HG02798 (cell line): ENCODE results near the gene ACSF2.
"Not testable (repeated sequence)": the region's sequence is repeated elsewhere in the genome, so short reads cannot be mapped to it uniquely, and the experiment has no call there.

ENCODE experiments used
- ATAC-seq: cut with Tn5 transposase; IDR thresholded peaks from one replicate; pipeline ENCODE4 v1.9.1; 2021; ENCODE audit warnings: mild to moderate bottlenecking; ENCODE audit not compliant: unreplicated experiment, poor library complexity

Gene ACSF2

DNA sequence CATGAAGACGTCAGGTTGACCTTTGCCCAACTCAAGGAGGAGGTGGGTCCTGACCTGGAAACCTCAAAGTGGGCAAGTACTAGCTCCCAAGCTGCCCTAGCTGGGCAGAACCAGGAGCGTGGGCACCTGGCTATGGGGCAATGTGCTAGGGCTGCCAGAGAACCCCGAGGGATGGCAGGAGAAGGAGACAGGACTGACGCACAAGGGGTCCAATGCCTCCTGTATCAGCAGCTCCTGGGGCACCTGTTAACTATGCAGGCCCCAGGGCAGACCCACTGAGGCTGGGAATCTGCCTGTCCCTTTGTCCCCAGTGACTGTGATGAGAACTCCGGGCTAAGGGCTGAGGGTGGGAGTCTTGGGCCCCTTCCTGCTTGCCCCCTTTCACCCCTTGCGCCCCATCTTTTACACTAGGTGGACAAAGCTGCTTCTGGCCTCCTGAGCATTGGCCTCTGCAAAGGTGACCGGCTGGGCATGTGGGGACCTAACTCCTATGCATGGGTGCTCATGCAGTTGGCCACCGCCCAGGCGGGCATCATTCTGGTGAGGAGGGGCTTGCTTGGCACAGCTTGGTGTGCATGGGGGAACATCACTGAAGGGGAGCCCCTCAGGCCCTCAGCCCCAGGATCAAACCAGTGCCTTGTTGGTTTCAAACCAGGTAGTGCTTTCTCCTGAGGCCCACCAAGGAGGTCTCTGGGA lies 35.0 kb downstream of the ACSF2 start:
- no peak for ATAC-seq

DNA sequence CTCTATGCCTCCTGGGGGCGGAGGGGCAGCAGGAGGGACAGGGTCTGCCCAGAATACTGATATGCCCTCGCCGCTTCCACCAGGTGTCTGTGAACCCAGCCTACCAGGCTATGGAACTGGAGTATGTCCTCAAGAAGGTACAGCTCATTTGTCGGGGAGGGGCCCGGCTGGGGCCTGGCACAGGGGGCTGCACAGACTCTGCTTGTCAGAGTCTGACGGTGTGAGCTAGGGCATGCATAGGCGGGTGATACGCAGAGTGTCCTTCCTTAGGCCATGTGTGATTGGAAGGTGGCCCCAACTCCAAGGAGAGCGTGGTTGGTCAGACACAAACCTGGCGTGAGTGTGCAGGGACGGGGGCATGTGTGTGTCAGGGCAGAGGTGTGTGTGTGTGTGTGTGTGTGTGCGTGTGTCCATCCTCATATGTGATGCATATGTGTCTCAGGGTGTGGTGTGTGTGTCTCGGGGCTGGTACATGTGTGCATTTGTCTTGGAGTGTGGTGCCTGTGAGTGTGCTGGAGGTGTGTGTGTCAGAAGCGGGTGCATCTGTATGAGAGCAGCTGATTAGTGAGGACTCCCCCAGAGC lies 35.6 kb downstream of the ACSF2 start:
- ATAC-seq: no peak

DNA sequence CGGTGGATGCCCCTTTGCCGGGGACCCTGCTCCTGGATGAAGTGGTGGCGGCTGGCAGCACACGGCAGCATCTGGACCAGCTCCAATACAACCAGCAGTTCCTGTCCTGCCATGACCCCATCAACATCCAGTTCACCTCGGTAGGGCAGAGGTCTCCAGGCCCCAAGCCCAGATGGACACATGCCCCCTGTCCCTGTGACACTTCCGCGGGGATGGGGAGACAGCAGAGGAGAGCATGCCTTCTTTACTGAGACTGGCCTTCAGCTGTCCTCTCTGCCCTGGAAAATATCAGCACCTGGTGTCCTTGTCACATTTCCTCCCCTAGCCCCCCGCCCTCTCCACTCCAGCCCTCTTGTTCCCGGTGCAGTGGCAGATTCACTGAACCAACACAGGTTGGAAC lies 36.4 kb downstream of the ACSF2 start:
- ATAC-seq: no peak

DNA sequence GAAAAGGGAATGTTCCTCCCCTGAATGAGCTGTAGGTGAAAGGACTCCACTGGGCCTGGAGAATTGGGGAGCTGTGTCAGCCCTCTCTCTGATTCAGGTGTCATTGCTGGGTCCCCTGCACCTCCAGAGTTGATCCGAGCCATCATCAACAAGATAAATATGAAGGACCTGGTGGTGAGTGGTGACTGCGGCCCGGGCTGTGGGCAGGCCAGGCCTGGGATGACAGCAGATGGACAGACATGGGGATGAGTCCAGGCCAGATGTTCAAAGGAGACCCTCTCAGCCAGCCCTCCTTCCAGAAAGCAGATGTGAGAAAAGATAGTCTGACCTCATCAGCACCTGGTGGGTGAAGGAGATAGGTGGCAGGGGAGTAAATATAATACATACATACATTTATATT lies 38.1 kb downstream of the ACSF2 start:
- ATAC-seq: no peak

DNA sequence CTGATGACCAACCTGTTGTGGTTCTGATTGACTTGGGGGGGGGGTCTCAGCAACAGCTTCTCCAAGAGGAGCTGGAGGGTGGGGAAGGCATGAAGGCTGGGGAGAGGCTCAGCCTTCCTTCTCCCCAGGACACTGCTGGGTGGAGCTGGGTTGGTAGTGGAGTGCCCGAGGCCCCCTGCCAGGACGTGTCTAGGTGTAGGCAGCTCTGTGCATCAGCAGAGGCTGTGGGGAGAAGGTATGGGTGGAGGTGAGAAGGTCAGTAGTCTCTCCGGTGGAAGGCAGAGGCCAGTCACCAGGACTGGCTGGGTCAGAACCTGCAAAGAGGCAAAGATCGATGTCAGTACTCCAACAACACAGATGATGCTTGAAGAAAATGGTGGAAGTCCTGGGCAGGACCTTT lies 38.7 kb downstream of the ACSF2 start:
- ATAC-seq: no peak

DNA sequence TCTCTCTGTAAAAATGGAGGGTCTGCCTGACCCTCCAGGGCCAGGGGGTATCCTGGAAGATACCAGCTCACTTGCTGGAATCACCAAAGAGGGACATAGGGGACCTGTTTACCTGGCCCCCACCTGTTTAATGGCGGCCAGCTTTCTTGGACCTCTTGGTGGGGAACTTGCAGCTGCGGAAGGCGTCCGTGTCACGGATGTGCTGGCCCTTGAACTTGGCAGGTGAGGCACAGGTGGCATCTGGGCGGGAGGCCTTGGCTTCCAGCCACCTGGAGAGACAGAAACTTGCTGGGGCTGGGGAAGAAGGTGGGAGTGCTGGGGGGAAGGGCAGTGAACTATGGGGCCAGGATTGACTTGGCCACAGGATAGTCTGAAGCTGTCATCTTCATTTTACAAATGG lies 39.2 kb downstream of the ACSF2 start:
- ATAC-seq: no peak

DNA sequence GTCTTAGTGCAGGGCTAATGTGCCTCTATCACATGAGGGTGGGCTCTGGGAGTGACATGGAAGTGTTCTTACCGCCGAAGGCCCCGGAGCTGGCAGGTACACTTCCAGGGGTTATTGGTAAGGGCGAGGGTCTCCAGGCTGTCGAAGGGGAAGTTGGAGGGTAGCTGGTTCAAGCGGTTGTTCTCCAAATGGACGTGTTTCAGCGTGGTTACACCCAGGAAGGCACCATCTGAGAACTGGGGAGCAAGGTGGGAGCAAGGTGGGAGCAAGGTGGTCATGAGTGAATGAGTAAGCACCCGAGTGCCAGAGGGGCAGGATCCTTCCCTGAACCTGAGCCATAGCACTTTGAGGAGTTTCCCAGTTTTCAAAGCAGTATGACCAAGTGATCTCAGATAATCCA lies 39.6 kb downstream of the ACSF2 start:
- ATAC-seq: no peak

DNA sequence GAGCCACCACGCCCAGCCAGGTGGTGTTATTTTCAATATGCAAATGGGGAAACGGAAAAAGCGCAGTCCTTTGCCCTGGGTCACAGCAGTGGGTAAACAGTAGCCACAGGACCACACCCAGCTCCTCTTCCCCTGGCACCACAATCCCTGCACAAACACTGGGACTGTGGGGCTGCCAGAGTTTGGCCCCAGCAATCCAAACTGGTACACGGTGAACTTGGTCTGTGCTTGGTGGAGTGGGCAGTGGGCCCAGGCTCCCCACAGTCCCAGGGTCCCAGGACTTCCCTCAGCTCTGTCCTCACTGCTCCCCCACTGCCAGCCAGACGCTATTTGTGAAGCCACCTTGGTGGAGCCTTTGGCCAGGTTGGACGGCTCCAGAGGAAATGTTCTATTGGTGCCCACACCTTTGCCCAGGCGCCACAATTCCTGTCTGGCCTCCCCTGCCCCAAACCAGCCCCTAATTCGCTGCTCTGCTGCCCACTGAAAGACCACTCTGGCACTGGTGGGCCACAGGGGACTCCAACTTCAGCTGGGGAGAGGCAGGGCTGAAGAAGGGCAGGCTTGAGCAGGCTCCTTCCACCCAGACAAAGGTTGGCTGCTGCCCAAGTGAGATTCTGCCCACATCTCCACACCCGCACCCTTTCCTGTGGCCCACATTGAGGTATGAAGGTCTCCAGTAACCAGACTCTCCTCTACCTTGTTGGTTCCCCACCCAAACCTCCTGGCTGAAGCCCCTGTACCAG lies 40.5 kb downstream of the ACSF2 start:
- no peak for ATAC-seq

DNA sequence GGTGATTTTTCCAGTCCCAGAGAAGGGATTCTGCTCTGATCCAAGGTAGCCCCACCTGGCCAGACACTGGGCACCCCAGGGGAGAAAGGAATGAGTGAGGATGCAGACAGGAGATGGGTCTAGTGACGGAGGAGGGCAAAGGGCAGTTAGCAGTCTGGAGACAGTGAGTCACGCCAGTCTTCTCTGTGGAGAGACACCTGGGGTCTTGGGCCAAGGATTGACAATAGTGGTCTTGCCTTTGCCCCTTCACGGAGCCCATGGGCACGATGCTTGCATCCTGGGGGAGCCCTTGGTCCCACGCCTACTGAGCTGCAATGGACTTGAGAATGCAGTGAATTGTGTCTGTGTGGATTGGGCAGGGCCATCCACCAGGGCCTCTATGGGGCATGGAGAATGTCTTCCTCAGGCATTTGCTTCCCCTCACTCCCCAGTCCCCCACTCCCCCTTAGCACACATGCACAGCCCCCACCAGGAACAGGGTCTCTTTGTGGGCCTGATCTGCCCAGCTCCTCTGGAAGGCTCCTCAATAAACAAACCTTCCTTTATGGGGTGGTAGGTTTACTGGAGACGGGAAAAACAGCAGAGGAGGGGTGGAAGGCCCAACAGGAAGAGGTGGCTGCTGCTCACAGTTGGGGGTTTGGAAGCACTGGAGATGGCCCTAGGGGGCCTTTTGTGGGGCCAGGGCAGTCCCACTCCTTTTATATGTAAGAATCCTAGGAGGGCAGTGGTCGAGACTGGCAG lies 41.3 kb downstream of the ACSF2 start:
- ATAC-seq: no peak

DNA sequence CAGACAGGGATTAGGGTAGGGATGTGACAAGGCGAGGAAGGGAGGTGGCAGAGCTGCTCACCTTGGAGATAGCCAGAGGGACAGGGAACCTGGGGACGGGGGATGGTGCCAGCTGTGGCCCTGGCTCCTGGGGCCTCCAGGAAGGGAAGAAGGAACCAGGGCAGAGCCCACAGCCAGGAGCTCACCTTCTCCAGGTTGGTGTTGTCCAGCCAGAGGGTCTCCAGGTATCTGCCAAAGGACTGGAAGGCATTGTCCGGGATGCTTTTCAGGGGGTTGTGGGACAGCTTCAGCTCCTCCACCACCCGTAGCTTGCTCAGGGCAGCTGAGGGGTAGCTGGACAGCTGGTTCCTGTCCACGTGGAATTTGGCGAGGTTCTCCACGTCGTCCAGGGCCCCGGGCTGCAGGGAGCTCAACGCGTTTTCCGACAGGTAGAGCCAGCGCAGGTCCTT lies 41.9 kb downstream of the ACSF2 start:
- no peak for ATAC-seq

DNA sequence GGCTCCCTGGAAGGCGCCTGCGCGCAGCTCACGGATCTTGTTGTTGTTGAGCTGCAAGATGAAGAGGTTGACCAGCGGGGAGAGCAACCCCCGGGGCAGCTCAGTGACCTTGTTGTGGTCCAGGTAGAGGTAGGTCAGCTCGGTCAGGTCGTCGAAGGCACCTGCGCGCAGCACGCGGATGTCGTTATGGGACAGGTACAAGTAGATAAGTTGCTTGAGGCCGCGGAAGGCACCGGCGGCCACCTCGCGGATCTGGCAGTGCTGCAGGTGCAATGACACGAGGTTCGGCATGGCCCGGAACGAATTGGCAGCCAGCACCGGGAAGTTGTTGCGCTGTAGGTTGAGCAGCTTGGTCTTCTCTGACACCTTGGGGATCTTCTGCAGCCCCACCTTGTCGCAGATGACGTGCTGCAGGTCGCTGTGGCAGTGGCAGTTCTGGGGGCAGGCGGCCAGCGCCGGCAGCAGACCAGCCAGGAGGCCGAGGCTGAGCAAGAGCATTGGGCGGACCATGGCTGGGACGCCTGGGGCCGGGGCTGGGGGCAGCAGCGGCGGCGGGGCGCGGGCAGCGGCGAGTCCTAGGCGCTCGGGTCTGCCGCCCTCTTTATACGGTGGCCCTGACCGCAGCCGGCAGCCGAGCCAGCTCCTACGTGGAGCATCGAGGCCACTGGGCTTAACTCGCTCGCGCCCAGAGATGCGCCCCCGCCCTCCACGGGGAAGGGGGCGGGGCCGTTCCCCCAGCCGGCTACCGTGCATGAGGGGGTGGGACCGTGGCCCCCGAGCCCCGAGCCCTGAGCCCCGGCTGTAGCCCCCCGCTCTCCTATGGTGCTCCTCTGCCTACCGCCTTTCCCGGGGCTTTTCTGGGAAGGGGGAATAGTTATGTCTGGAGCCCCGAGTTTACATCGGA lies 42.5 kb downstream of the ACSF2 start, which contains the start of gene CHAD:
CHAD (minus strand) TSS at position 577 of the 904 bp plus-strand sequence; CDS start at position 510, 67 bp downstream.
- ATAC-seq: no peak

DNA sequence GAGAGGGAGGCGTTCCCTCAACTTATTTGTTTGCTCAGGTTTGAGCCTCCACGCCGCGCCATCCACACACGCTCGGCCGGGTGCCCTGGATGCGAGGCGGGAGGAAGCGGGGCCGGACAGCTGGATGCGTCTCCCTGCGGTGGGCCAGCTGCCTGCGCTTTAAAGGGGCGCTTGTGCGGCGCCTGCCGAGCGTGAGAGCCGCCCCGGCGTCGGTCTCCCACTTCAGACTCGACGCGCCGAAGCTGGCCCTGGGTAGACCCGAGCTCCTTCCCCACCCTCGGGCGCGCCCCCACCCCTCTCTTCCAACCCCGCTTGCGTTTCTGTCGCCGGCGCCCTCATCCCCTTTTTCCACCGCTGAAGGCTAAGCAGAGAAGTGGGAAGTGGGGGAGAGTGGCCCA lies 43.2 kb downstream of the ACSF2 start:
- ATAC-seq: no peak

DNA sequence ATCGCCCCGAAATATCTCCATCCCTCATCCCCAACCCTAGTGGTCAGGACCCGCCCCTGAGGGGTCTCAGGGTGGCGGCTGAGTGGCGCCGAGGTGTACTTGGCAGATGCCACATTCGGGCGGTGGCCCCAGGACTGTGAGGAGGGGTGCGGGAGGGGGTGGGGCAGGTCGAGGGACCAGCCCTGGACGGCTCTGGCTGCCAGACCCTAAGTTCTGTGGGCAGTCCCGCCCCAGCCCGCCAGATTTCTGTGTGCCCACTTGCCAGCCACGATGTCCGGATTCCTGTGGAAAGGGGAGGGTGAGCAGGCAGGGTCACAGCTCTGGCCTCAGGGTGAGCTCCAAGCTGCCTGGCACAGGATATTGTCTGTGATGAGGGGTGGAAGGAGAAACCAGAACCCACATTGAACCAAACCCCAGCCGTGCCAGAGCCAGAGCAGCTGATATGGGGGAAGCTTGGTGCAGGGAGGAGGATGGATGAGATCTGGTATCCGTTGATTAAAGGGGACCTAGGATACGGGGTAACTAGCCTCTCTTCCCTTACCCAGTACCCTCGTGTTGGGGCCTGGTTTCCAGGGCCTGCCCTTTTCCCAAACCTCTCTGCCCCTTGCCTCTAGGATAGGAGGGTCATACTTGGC lies 43.8 kb downstream of the ACSF2 start:
- ATAC-seq: no peak

DNA sequence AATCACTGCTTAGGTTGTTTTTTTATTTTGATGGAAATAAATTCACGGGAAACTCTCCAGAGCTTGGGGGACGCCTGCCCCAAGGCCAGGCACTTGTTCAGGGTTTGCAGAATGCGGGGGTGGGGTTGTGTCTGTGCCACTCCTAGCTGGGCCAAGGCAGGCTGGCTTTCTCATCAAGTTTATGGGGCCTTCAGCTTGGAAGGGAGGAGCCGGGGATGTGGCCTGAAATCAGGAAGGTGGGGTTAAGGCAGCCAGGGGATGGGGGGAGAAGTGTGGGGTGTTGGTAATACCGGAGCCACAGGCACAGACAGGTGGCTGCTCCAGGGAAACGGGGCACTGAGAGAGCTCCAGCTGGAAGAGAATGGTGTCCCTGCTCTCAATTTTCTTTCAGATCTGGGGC lies 44.4 kb downstream of the ACSF2 start:
- no peak for ATAC-seq

DNA sequence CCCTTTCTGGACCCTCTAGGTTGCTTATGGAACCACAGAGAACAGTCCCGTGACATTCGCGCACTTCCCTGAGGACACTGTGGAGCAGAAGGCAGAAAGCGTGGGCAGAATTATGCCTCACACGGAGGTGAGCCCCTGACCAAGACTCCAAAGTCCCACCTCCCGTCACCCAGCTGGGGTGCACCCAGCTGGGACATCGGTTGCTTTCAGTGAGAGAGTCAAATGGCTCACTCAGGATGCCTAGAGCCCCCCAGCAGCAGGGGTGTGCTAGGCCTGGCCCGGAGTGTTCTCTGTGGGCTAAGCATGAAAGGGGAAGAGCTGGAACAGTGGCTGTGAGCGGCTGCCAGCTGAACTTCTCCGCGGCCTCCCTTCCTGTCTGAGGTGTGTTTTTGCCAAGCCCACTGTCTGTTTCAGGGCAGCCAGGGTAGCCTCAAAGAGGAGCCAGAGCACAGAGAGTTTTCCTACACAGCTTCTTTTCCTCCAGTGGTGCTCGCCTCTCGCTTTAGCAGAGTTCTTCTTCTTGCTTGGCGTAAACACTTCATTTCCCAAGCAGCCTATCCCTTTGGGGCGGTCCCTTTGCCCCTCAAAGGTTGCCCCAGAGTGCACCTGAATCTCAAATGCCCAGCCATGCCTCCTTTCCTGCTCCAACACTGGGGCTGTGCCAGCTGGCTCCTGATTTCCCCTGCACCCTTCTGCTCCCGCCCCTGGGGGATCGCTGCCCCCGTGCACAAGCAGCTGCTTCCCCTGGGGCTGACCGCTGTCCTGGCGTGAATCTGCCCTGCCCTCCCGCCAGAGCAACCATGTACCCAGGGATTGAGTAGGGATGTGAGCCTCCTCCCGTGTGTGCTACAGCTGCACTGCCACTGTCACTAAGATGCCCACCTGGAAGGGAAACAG lies 45.2 kb downstream of the ACSF2 start:
- no peak for ATAC-seq

DNA sequence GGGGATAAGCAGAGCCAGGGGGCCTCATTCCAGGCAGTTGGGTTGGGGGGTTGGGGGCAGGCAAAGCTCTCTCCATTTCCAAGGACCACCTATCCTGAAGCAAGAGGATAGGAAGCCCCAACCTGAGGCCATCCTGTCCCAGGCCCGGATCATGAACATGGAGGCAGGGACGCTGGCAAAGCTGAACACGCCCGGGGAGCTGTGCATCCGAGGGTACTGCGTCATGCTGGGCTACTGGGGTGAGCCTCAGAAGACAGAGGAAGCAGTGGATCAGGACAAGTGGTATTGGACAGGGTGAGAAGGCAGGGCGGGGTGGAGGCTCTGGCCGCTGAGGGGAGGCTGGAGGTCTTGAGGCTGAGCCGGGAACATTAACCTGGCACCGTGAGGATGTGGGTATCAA lies 46.3 kb downstream of the ACSF2 start:
- no peak for ATAC-seq

DNA sequence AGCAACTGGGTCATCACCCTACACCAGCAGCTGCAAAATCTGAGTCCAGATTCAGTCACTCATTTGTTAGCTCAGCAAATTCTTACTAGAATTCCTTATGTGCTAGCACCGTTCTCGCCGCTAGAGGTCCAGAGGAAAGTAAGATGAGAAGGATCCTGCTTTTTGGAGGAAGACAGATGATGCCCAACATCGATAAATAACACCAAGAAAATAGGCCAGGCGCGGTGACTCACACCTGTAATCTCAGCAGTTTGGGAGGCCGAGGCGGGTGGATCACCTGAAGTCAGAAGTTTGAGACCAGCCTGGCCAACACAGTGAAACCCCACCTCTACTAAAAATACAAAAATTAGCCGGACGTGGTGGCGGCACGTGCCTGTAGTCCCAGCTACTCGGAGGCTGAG lies 46.7 kb downstream of the ACSF2 start:
- ATAC-seq: not testable (repeated sequence)

DNA sequence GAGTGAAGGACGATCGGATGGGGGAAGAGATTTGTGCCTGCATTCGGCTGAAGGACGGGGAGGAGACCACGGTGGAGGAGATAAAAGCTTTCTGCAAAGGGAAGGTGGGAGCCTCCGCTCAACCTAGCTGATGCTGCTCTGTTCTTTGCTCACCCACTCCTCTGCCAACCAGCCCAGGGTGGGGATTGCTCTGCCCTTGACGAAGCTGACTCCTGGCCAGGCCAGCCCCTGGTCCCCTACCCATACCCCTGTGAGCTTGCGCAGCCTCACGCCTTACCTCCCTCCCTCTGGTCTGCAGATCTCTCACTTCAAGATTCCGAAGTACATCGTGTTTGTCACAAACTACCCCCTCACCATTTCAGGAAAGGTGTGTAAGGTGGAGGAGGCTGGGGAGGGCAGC lies 47.9 kb downstream of the ACSF2 start:
- no peak for ATAC-seq
